Uterus (tissue), 4 donors: ENCODE measurements around the gene PLEKHD1. TPM values are rescaled to one million over a fixed set of nuclear protein-coding genes. Genes with fewer than 3 reads are reported as not detected.

Experiments used
- DNase-seq, 2 donors: peaks; one replicate each; pipeline ENCODE4 v3.0.0-alpha.2; 2019 to 2020
- H3K27ac ChIP-seq, 2 donors: fragments of 200-600 bp; sonication (generic); 1 replicate in 1 of 2; 2 replicates in 1 of 2; pipeline ENCODE4 v1.5.1; 2016 to 2018
- H3K27me3 ChIP-seq, 2 donors: fragments of 200-600 bp; sonication (generic); one replicate each; pipeline ENCODE4 v1.5.1; 2018 to 2019; ENCODE audit warnings: control low read depth in 1 of 2
- H3K36me3 ChIP-seq, 2 donors: fragments of 200-600 bp; sonication (generic); one replicate each; pipeline ENCODE4 v1.5.1; 2019; ENCODE audit warnings: control low read depth in 1 of 2
- H3K4me1 ChIP-seq, 2 donors: fragments of 200-600 bp; sonication (generic); one replicate each; pipeline ENCODE4 v1.5.1; 2018 to 2019; ENCODE audit warnings: control low read depth in 1 of 2
- H3K4me3 ChIP-seq, 2 donors: fragments of 200-600 bp; sonication (generic); 1 replicate in 1 of 2; 2 replicates in 1 of 2; pipeline ENCODE4 v1.5.1; 2018 to 2019; ENCODE audit warnings: mild to moderate bottlenecking in 1 of 2
- H3K9me3 ChIP-seq, 2 donors: fragments of 200-600 bp; sonication (generic); one replicate each; pipeline ENCODE4 v1.5.1; 2019; ENCODE audit warnings: control low read depth in 1 of 2
- POLR2A ChIP-seq, 2 donors: fragments of 450-650 bp; IDR thresholded peaks; one replicate each; pipeline ENCODE4 v1.6.1; 2016; ENCODE audit warnings: antibody characterized with exemption in 2 of 2, mild to moderate bottlenecking in 1 of 2, moderate library complexity in 1 of 2
- intact Hi-C: fragments of 100-400 bp; cut with DNase I; formaldehyde crosslinking; loops from one replicate; pipeline ENCODE4 v1.15.1; 2023; ENCODE audit warnings: low total_unique reads
- total RNA-seq, 4 donors: library from RNA; depleted of rRNA in 3 of 4; stranded (reverse); fragments of >200 nt in 3 of 4; gene quantifications; one replicate each; pipeline versions ENCODE4 v1.1.0 to v1.2.4, GENCODE V29; 2014 to 2023
- TF ChIP-seq, protein P1 (sequence below), 4 experiments: fragments of 200-600 bp in 2 of 4; fragments of 450-650 bp in 2 of 4; sonication (generic) in 2 of 4; IDR thresholded peaks; one replicate each; pipeline ENCODE4 v1.5.1; 2016 to 2019; ENCODE audit warnings: antibody characterized with exemption in 4 of 4, mild to moderate bottlenecking in 2 of 4, moderate library complexity in 1 of 4
- donor health status: DM: yes; HTN: yes; CAD: no.

The PLEKHD1 gene
- total RNA-seq, 4 donors from 2014 or later = 0.24 to 0.76 TPM; not detected in 2

DNA sequence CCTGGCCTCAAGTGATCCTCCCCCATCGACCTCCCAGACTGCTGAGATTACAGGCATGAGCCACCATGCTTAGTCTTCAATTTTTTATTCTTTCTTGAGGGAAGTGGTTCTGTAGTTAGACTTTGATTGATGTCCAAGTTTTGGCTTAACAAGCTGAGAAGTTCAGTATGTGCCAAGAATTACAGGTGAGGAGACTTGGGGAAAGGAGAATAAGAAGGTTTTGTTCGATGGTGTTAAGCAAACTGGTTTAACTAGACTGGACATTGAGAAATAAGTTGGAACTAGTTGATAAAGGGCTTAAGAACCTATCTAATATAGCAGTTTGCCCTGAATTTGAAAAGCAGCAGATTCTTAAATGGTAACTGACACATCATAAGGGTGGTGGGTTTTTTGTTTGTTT, 32.6 kb upstream of the PLEKHD1 start:
- TF ChIP-seq, protein P1, sequence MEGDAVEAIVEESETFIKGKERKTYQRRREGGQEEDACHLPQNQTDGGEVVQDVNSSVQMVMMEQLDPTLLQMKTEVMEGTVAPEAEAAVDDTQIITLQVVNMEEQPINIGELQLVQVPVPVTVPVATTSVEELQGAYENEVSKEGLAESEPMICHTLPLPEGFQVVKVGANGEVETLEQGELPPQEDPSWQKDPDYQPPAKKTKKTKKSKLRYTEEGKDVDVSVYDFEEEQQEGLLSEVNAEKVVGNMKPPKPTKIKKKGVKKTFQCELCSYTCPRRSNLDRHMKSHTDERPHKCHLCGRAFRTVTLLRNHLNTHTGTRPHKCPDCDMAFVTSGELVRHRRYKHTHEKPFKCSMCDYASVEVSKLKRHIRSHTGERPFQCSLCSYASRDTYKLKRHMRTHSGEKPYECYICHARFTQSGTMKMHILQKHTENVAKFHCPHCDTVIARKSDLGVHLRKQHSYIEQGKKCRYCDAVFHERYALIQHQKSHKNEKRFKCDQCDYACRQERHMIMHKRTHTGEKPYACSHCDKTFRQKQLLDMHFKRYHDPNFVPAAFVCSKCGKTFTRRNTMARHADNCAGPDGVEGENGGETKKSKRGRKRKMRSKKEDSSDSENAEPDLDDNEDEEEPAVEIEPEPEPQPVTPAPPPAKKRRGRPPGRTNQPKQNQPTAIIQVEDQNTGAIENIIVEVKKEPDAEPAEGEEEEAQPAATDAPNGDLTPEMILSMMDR (IDR thresholded peaks at IDR 0.05) = no peak
- TF ChIP-seq POLR2A (IDR thresholded peaks at IDR 0.05) = no peak
- no peaks in the 10 kb centered on the region for H3K9me3 ChIP-seq
- H3K4me3 ChIP-seq = no peak overlapping the region
- H3K36me3 ChIP-seq = no peaks in the 10 kb centered on the region
- intact Hi-C loops = no loop called here
- no peaks in the 10 kb centered on the region for H3K4me1 ChIP-seq
- no peak overlapping the region for H3K27ac ChIP-seq
- H3K27me3 ChIP-seq = no peaks in the 10 kb centered on the region
- DNase-seq = no peak

DNA sequence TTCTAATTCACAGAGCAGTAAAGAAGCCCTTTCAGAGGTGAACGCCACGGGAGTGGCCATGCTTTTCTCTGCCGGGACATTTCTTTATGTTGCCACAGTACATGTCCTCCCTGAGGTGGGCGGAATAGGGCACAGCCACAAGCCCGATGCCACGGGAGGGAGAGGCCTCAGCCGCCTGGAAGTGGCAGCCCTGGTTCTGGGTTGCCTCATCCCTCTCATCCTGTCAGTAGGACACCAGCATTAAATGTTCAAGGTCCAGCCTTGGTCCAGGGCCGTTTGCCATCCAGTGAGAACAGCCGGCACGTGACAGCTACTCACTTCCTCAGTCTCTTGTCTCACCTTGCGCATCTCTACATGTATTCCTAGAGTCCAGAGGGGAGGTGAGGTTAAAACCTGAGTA, 26.2 kb upstream of the PLEKHD1 start:
- H3K9me3 ChIP-seq = no peaks in the 10 kb centered on the region
- no peaks in the 10 kb centered on the region for H3K36me3 ChIP-seq
- no peak for TF ChIP-seq POLR2A (IDR thresholded peaks at IDR 0.05)
- TF ChIP-seq, protein P1 (IDR thresholded peaks at IDR 0.05) = no peak
- intact Hi-C loops = loop anchor here (5.0 kb wide), 1 partner anchor 216 kb away; no protein-coding TSS in a partner anchor
- no peak overlapping the region for H3K27ac ChIP-seq
- no peaks in the 10 kb centered on the region for H3K27me3 ChIP-seq
- H3K4me3 ChIP-seq = no peak overlapping the region
- H3K4me1 ChIP-seq = no peaks in the 10 kb centered on the region
- no peak for DNase-seq

DNA sequence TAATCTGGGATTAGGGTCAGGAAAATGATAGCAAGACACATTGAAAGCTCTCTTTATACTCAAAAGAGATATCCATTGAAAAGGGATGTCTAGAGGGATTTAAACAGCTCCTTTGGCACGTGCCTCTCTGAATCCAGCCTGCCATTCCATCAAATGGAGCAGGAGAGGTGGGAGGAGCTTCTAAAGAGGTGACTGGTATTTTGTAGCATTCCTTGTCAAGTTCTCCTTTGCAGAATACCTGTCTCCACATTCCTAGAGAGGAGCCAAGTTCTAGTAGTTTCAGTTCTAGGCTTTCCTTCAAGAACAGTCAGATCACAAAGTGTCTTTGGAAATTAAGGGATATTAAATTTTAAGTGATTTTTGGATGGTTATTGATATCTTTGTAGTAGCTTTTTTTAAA, 25.4 kb upstream of the PLEKHD1 start:
- H3K27ac ChIP-seq = no peak overlapping the region
- H3K27me3 ChIP-seq = no peaks in the 10 kb centered on the region
- intact Hi-C loops = loop anchor here (5.0 kb wide), 1 partner anchor 217 kb away; no protein-coding TSS in a partner anchor
- no peak for TF ChIP-seq POLR2A (IDR thresholded peaks at IDR 0.05)
- TF ChIP-seq, protein P1 (IDR thresholded peaks at IDR 0.05) = no peak
- DNase-seq = no peak
- no peaks in the 10 kb centered on the region for H3K36me3 ChIP-seq
- no peaks in the 10 kb centered on the region for H3K9me3 ChIP-seq
- H3K4me1 ChIP-seq = no peaks in the 10 kb centered on the region
- no peak overlapping the region for H3K4me3 ChIP-seq

DNA sequence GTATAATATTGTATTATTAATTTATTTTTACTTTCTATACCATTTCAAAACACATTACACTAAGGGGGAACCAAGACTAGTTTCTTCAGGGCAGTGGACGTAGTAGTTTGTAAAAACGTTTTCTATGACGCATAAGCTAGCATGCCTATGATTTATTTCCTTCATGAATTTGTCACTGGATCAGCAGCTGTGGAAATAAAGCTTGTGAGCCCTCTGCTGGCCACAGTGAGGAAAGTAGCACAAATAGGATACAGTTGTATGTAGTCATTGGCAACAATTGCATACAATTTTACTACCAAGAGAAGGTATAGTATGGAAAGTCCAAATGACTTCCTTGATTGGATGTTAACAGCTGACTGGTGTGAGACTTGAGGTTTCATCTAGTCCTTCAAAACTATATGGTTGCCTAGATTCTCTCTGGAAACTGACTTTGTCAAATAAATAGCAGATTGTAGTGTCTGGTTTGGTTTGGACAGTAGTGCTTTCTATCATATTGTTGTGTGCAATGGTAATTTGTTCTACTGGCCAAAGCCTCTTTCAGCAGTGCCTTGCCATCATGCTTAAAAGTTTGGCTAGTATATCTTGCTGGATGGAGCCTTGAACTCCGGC, 24.3 kb upstream of the PLEKHD1 start:
- Histone ChIP-seq H3K27me3 (no peaks in the 10 kb centered on the region), H3K27ac (peak overlapping the region in 1 of 2 donors; percentile 11), H3K4me1 (no peaks in the 10 kb centered on the region), H3K36me3 (no peaks in the 10 kb centered on the region), H3K4me3 (no peak overlapping the region), H3K9me3 (no peaks in the 10 kb centered on the region)
- DNase-seq = peak; percentile 67 to 72
- no peak for TF ChIP-seq POLR2A (IDR thresholded peaks at IDR 0.05)
- TF ChIP-seq, protein P1 (IDR thresholded peaks at IDR 0.05) = peak; percentile 67 to 92 (median 81)
- intact Hi-C loops = no loop called here

DNA sequence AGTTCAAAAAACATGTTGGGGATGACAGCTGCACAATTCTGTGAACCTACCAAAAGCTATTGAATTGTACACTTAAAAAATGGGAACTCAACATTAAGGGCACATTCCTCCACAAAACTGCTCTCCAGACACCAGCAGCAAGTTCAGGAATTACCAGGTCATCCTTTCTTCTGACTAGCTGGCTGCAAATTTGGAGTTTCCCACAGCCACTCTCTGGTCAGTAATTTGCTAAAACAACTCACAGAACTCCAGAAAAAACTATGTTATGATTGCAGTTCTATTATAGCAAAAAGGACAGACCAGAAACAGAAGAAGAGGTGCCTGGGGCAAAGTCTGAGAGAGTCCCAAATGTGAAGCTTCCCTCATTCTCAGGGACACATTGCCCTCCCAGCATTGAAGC, 20.1 kb upstream of the PLEKHD1 start:
- Histone ChIP-seq H3K4me3 (no peak overlapping the region), H3K27ac (no peak overlapping the region), H3K9me3 (no peaks in the 10 kb centered on the region), H3K27me3 (no peaks in the 10 kb centered on the region), H3K4me1 (no peaks in the 10 kb centered on the region), H3K36me3 (no peaks in the 10 kb centered on the region)
- intact Hi-C loops = no loop called here
- TF ChIP-seq, protein P1 (IDR thresholded peaks at IDR 0.05) = no peak
- TF ChIP-seq POLR2A (IDR thresholded peaks at IDR 0.05) = no peak
- DNase-seq = no peak
